ENCODE measurements around the gene ELAVL2. TPM values are rescaled to one million over a fixed set of nuclear protein-coding genes. Genes with fewer than 3 reads are reported as not detected.
"Not testable (repeated sequence)": the region's sequence is repeated elsewhere in the genome, so short reads cannot be mapped to it uniquely, and the experiment has no call there.

ELAVL2 gene
- total and polyA plus RNA-seq, 2 donors, result 0.07 to 0.33 TPM

DNA sequence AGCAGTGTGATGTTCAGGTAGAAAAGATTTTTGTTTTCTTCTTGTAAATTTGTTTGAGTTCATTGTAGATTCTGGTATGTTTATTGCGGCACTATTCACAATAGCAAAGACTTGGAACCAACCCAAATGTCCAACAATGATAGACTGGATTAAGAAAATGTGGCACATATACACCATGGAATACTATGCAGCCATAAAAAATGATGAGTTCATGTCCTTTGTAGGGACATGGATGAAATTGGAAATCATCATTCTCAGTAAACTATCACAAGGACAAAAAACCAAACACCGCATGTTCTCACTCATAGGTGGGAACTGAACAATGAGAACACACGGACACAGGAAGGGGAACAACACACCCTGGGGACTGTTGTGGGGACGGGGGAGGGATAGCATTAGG, 103.0 kb downstream of the ELAVL2 start:
- H3K27ac ChIP-seq (ENCODE audit: low read depth in 1 of 2, low read length in 1 of 2); DNase-seq (ENCODE audit: low read depth in 6 of 9, low spot score in 9 of 9); H3K4me1 ChIP-seq (ENCODE audit: control insufficient read depth in 2 of 2, insufficient read depth in 2 of 2, low read length in 2 of 2); H3K27me3 ChIP-seq (ENCODE audit: control insufficient read depth in 2 of 2, insufficient read depth in 1 of 2, low read length in 1 of 2); H3K4me3 ChIP-seq (ENCODE audit: low read length in 2 of 2); H3K9me3 ChIP-seq (ENCODE audit: control insufficient read depth in 2 of 2, insufficient read depth in 1 of 2, low read length in 1 of 2); H3K36me3 ChIP-seq (ENCODE audit: control insufficient read depth in 2 of 2, insufficient read depth in 2 of 2, low read length in 1 of 2): not testable (repeated sequence)
- WGBS, result 90% methylated on average over 4 of the region's 4 CpGs

DNA sequence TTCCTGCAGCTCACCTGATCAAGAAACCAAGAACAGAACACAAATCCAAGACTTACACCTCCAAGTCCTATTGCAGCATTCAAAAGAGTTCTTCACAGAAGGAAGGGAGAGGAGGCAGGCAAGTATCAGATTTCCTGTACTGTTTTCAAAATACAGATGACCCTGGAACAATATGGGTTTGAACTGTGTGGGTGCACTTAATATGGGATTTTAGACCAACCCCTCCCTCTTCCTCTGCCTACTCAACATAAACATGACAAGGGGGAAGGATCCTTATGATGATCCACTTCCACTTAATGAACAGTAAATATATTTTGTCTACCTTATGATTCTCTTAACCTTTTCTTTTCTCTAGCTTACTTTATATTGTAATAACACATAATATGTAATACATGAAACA, 104.6 kb downstream of the ELAVL2 start:
- no peak overlapping the region for H3K27ac ChIP-seq (ENCODE audit: low read depth in 1 of 2, low read length in 1 of 2)
- no peaks in the 10 kb centered on the region for H3K4me1 ChIP-seq (ENCODE audit: control insufficient read depth in 2 of 2, insufficient read depth in 2 of 2, low read length in 2 of 2)
- no peaks in the 10 kb centered on the region for H3K27me3 ChIP-seq (ENCODE audit: control insufficient read depth in 2 of 2, insufficient read depth in 1 of 2, low read length in 1 of 2)
- H3K4me3 ChIP-seq (ENCODE audit: low read length in 2 of 2), result no peak overlapping the region
- no peaks in the 10 kb centered on the region for H3K36me3 ChIP-seq (ENCODE audit: control insufficient read depth in 2 of 2, insufficient read depth in 2 of 2, low read length in 1 of 2)
- no peaks in the 10 kb centered on the region for H3K9me3 ChIP-seq (ENCODE audit: control insufficient read depth in 2 of 2, insufficient read depth in 1 of 2, low read length in 1 of 2)
- no peak for DNase-seq (ENCODE audit: low read depth in 6 of 9, low spot score in 9 of 9)

GRCh38 chr9:23717505-23717904, 108.5 kb downstream of the ELAVL2 start:
- no peaks in the 10 kb centered on the region for H3K27me3 ChIP-seq (ENCODE audit: control insufficient read depth in 2 of 2, insufficient read depth in 1 of 2, low read length in 1 of 2)
- H3K36me3 ChIP-seq (ENCODE audit: control insufficient read depth in 2 of 2, insufficient read depth in 2 of 2, low read length in 1 of 2), result no peaks in the 10 kb centered on the region
- no peak for DNase-seq (ENCODE audit: low read depth in 6 of 9, low spot score in 9 of 9)
- H3K4me1 ChIP-seq (ENCODE audit: control insufficient read depth in 2 of 2, insufficient read depth in 2 of 2, low read length in 2 of 2), result no peaks in the 10 kb centered on the region
- no peak overlapping the region for H3K27ac ChIP-seq (ENCODE audit: low read depth in 1 of 2, low read length in 1 of 2)
- WGBS, result 93% methylated on average over 2 of the region's 2 CpGs
- no peak overlapping the region for H3K4me3 ChIP-seq (ENCODE audit: low read length in 2 of 2)
- H3K9me3 ChIP-seq (ENCODE audit: control insufficient read depth in 2 of 2, insufficient read depth in 1 of 2, low read length in 1 of 2), result no peaks in the 10 kb centered on the region

GRCh38 chr9:23707249-23707648, 118.8 kb downstream of the ELAVL2 start:
- Histone ChIP-seq H3K27me3 (ENCODE audit: control insufficient read depth in 2 of 2, insufficient read depth in 1 of 2, low read length in 1 of 2) (no peaks in the 10 kb centered on the region), H3K4me3 (ENCODE audit: low read length in 2 of 2) (no peak overlapping the region), H3K36me3 (ENCODE audit: control insufficient read depth in 2 of 2, insufficient read depth in 2 of 2, low read length in 1 of 2) (no peaks in the 10 kb centered on the region), H3K9me3 (ENCODE audit: control insufficient read depth in 2 of 2, insufficient read depth in 1 of 2, low read length in 1 of 2) (no peaks in the 10 kb centered on the region), H3K27ac (ENCODE audit: low read depth in 1 of 2, low read length in 1 of 2) (no peak overlapping the region), H3K4me1 (ENCODE audit: control insufficient read depth in 2 of 2, insufficient read depth in 2 of 2, low read length in 2 of 2) (no peaks in the 10 kb centered on the region)
- DNase-seq (ENCODE audit: low read depth in 6 of 9, low spot score in 9 of 9), result no peak
- 95% methylated on average over 3 of the region's 3 CpGs for WGBS

DNA sequence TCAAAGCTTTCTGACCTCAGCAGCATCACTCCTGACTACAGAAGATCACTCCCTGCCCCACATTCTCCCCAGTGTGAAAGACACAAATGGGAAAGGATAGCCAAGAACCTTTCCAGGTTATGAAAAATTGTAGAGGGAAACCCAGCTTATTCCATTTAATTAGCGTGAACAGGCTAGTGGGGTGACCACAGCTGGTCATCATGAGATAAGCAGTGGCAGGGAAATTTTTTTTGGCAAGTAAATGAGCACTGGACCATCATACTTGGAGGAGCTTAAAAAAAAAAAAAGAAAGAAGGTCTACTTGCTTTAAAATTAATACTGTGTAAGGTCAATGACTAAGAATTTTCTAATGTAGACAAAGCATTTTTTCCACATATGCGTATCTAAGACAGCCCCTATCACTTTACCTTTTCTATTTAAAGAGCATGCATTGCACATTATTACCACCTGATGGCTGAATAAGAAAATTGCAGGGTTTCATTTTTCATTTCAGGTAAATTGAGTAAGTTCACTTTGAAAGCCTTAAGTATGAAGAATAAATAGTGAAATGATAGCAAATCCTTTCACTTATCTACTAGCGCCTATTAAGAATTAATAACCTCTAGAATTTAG, 123.6 kb downstream of the ELAVL2 start:
- Histone ChIP-seq H3K4me1 (ENCODE audit: control insufficient read depth in 2 of 2, insufficient read depth in 2 of 2, low read length in 2 of 2) (no peaks in the 10 kb centered on the region), H3K27me3 (ENCODE audit: control insufficient read depth in 2 of 2, insufficient read depth in 1 of 2, low read length in 1 of 2) (no peaks in the 10 kb centered on the region), H3K4me3 (ENCODE audit: low read length in 2 of 2) (no peak overlapping the region), H3K36me3 (ENCODE audit: control insufficient read depth in 2 of 2, insufficient read depth in 2 of 2, low read length in 1 of 2) (no peaks in the 10 kb centered on the region), H3K9me3 (ENCODE audit: control insufficient read depth in 2 of 2, insufficient read depth in 1 of 2, low read length in 1 of 2) (no peaks in the 10 kb centered on the region), H3K27ac (ENCODE audit: low read depth in 1 of 2, low read length in 1 of 2) (no peak overlapping the region)
- WGBS, result 94% methylated on average over 3 of the region's 3 CpGs
- no peak for DNase-seq (ENCODE audit: low read depth in 6 of 9, low spot score in 9 of 9)

- WGBS, result 94% methylated on average over 6 of the region's 6 CpGs
- Histone ChIP-seq H3K4me1 (ENCODE audit: control insufficient read depth in 2 of 2, insufficient read depth in 2 of 2, low read length in 2 of 2) (no peaks in the 10 kb centered on the region), H3K27ac (ENCODE audit: low read depth in 1 of 2, low read length in 1 of 2) (no peak overlapping the region), H3K27me3 (ENCODE audit: control insufficient read depth in 2 of 2, insufficient read depth in 1 of 2, low read length in 1 of 2) (no peaks in the 10 kb centered on the region), H3K36me3 (ENCODE audit: control insufficient read depth in 2 of 2, insufficient read depth in 2 of 2, low read length in 1 of 2) (no peaks in the 10 kb centered on the region), H3K4me3 (ENCODE audit: low read length in 2 of 2) (no peak overlapping the region), H3K9me3 (ENCODE audit: control insufficient read depth in 2 of 2, insufficient read depth in 1 of 2, low read length in 1 of 2) (no peaks in the 10 kb centered on the region)
- no peak for DNase-seq (ENCODE audit: low read depth in 6 of 9, low spot score in 9 of 9)
Measured at GRCh38 chr9:23701291-23701690, 124.7 kb downstream of the ELAVL2 start.

- no peak for DNase-seq (ENCODE audit: low read depth in 6 of 9, low spot score in 9 of 9)
- 84% methylated on average over 2 of the region's 2 CpGs for WGBS
- no peak overlapping the region for H3K27ac ChIP-seq (ENCODE audit: low read depth in 1 of 2, low read length in 1 of 2)
- H3K4me3 ChIP-seq (ENCODE audit: low read length in 2 of 2), result no peak overlapping the region
- no peaks in the 10 kb centered on the region for H3K9me3 ChIP-seq (ENCODE audit: control insufficient read depth in 2 of 2, insufficient read depth in 1 of 2, low read length in 1 of 2)
- no peaks in the 10 kb centered on the region for H3K4me1 ChIP-seq (ENCODE audit: control insufficient read depth in 2 of 2, insufficient read depth in 2 of 2, low read length in 2 of 2)
- H3K27me3 ChIP-seq (ENCODE audit: control insufficient read depth in 2 of 2, insufficient read depth in 1 of 2, low read length in 1 of 2), result no peaks in the 10 kb centered on the region
- no peaks in the 10 kb centered on the region for H3K36me3 ChIP-seq (ENCODE audit: control insufficient read depth in 2 of 2, insufficient read depth in 2 of 2, low read length in 1 of 2)
Measured at GRCh38 chr9:23700359-23700758, 125.7 kb downstream of the ELAVL2 start.

DNA sequence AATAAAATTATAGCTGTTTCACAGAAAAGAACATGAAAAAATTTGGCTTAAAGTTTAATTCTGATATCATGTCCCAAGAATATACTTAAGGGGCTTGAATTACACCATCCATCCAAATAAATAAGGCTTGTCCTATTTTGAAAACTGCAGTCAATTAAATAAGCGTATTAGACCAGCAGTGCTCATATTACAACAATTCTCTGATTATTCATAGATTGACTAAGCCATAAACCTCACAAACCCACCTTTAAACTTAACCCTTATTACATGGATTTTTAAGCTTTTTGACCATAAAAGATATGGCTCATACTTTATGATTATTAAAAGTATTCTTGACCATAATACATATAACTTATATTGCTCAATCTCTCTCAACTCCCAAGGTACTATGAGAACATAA, 127.9 kb downstream of the ELAVL2 start:
- DNase-seq (ENCODE audit: low read depth in 6 of 9, low spot score in 9 of 9), result no peak
- Histone ChIP-seq H3K4me3 (ENCODE audit: low read length in 2 of 2) (no peak overlapping the region), H3K36me3 (ENCODE audit: control insufficient read depth in 2 of 2, insufficient read depth in 2 of 2, low read length in 1 of 2) (no peaks in the 10 kb centered on the region), H3K4me1 (ENCODE audit: control insufficient read depth in 2 of 2, insufficient read depth in 2 of 2, low read length in 2 of 2) (no peaks in the 10 kb centered on the region), H3K27me3 (ENCODE audit: control insufficient read depth in 2 of 2, insufficient read depth in 1 of 2, low read length in 1 of 2) (no peaks in the 10 kb centered on the region), H3K9me3 (ENCODE audit: control insufficient read depth in 2 of 2, insufficient read depth in 1 of 2, low read length in 1 of 2) (no peaks in the 10 kb centered on the region), H3K27ac (ENCODE audit: low read depth in 1 of 2, low read length in 1 of 2) (no peak overlapping the region)
- WGBS, result 89% methylated on average over 1 of the region's 1 CpG

GRCh38 chr9:23695572-23695971, 130.5 kb downstream of the ELAVL2 start:
- no peak overlapping the region for H3K27ac ChIP-seq (ENCODE audit: low read depth in 1 of 2, low read length in 1 of 2)

DNA sequence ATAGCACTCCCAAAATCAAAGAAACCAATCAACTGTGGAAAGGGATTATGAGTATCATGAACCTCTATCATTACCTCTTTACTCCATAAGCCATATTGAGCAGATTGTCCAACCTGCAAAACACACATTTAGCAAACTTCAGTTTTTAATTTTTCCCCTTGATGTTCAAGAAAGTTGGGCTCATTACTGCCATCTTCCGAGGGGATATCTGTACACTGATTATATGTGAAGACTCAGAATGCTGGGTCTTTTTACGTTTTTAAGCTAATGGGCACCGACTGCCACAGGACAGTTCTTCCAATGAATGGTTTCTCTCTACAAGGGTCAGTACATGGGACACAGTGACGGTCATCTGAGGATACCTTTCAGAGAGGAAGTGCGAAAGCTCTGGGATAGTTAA, 132.7 kb downstream of the ELAVL2 start:
- no peak for DNase-seq (ENCODE audit: low read depth in 6 of 9, low spot score in 9 of 9)

More at GRCh38 chr9:23695572-23695971, 130.5 kb downstream of the ELAVL2 start:
- DNase-seq (ENCODE audit: low read depth in 6 of 9, low spot score in 9 of 9), result no peak
- H3K36me3 ChIP-seq (ENCODE audit: control insufficient read depth in 2 of 2, insufficient read depth in 2 of 2, low read length in 1 of 2), result no peaks in the 10 kb centered on the region
- H3K4me3 ChIP-seq (ENCODE audit: low read length in 2 of 2), result no peak overlapping the region
- no peaks in the 10 kb centered on the region for H3K9me3 ChIP-seq (ENCODE audit: control insufficient read depth in 2 of 2, insufficient read depth in 1 of 2, low read length in 1 of 2)
- no peaks in the 10 kb centered on the region for H3K27me3 ChIP-seq (ENCODE audit: control insufficient read depth in 2 of 2, insufficient read depth in 1 of 2, low read length in 1 of 2)
- WGBS, result 89% methylated on average over 5 of the region's 5 CpGs
- no peaks in the 10 kb centered on the region for H3K4me1 ChIP-seq (ENCODE audit: control insufficient read depth in 2 of 2, insufficient read depth in 2 of 2, low read length in 2 of 2)

More for the DNA sequence above, 132.7 kb downstream of the ELAVL2 start:
- Histone ChIP-seq H3K9me3 (ENCODE audit: control insufficient read depth in 2 of 2, insufficient read depth in 1 of 2, low read length in 1 of 2) (no peaks in the 10 kb centered on the region), H3K27ac (ENCODE audit: low read depth in 1 of 2, low read length in 1 of 2) (no peak overlapping the region), H3K4me1 (ENCODE audit: control insufficient read depth in 2 of 2, insufficient read depth in 2 of 2, low read length in 2 of 2) (no peaks in the 10 kb centered on the region), H3K4me3 (ENCODE audit: low read length in 2 of 2) (no peak overlapping the region), H3K27me3 (ENCODE audit: control insufficient read depth in 2 of 2, insufficient read depth in 1 of 2, low read length in 1 of 2) (no peaks in the 10 kb centered on the region), H3K36me3 (ENCODE audit: control insufficient read depth in 2 of 2, insufficient read depth in 2 of 2, low read length in 1 of 2) (no peaks in the 10 kb centered on the region)
- 96% methylated on average over 5 of the region's 5 CpGs for WGBS
